IMR-90 (cell line): ENCODE data around the gene ATP5PB. TPM values are rescaled to one million over a fixed set of nuclear protein-coding genes. Genes with fewer than 3 reads are reported as not detected.

Experiments used
- ATAC-seq: fragments of 200-7000 bp; cut with Tn5 transposase; 2 replicates; pipeline ENCODE4 v1.9.1; 2020; ENCODE audit warnings: low read depth, mild to moderate bottlenecking, moderate library complexity
- BruUV-seq: library from RNA; stranded (reverse); fragments of 400-500 nt; replicated peaks from 2 replicates; lab custom pipeline; 2021; lab: Mats Ljungman, UMichigan
- CTCF ChIA-PET: fragments of 300-600 bp; formaldehyde crosslinking; extraction: SDS; loops from one replicate; lab custom pipeline; 2021; ENCODE audit warnings: antibody characterized with exemption; lab: Yijun Ruan, JAX
- POLR2A ChIA-PET: fragments of 300-600 bp; sonication (Branson Sonifier 250); formaldehyde crosslinking; loops from one replicate; lab custom pipeline; 2022; ENCODE audit warnings: antibody characterized with exemption; ENCODE audit not compliant: unreplicated experiment; lab: Charles Lee
- DNase-seq: peaks from one replicate; pipeline ENCODE4 v3.0.0; 2013
- H2AFZ ChIP-seq: replicated peaks from 2 replicates; pipeline ENCODE3; 2013; ENCODE audit warnings: low read length, mild to moderate bottlenecking; ENCODE audit not compliant: poor library complexity
- H2AK5ac ChIP-seq: 2 replicates; pipeline ENCODE4 v1.6.1; 2013; ENCODE audit warnings: low read depth, low read length, inconsistent platforms
- H2AK9ac ChIP-seq: replicated peaks from 2 replicates; pipeline ENCODE3; 2013; ENCODE audit warnings: mild to moderate bottlenecking, low read depth, low read length, moderate library complexity; ENCODE audit not compliant: poor library complexity
- H2BK120ac ChIP-seq: 2 replicates; pipeline ENCODE4 v1.6.1; 2013; ENCODE audit warnings: low read depth, low read length, inconsistent platforms
- H2BK15ac ChIP-seq: 3 replicates; pipeline ENCODE4 v1.6.1; 2013; ENCODE audit warnings: low read depth, low read length, inconsistent platforms
- H2BK20ac ChIP-seq: 2 replicates; pipeline ENCODE4 v1.6.1; 2013; ENCODE audit warnings: low read depth, mild to moderate bottlenecking, inconsistent platforms, low read length, moderate library complexity
- H2BK5ac ChIP-seq: 2 replicates; pipeline ENCODE4 v1.6.1; 2013; ENCODE audit warnings: mild to moderate bottlenecking, low read depth, low read length, inconsistent platforms; ENCODE audit not compliant: poor library complexity, severe bottlenecking
- H3K14ac ChIP-seq: replicated peaks from 2 replicates; pipeline ENCODE4 v1.6.1; 2013; ENCODE audit warnings: low read depth, low read length, inconsistent platforms
- H3K18ac ChIP-seq: 2 replicates; pipeline ENCODE4 v1.6.1; 2013; ENCODE audit warnings: low read depth, low read length, control low read depth
- H3K23ac ChIP-seq: 2 replicates; pipeline ENCODE4 v1.6.1; 2013; ENCODE audit warnings: low read depth, low read length, inconsistent platforms
- H3K27ac ChIP-seq: 2 replicates; pipeline ENCODE4 v1.5.1; 2013; ENCODE audit warnings: mild to moderate bottlenecking, control low read depth, low read length; ENCODE audit not compliant: insufficient read depth
- H3K27me3 ChIP-seq: 2 replicates; pipeline ENCODE4 v1.6.1; 2013; ENCODE audit warnings: low read length; ENCODE audit not compliant: control insufficient read depth, insufficient read depth
- H3K36me3 ChIP-seq: 2 replicates; pipeline ENCODE4 v1.6.1; 2013; ENCODE audit warnings: low read length, mixed read lengths; ENCODE audit not compliant: control insufficient read depth, insufficient read depth
- H3K4ac ChIP-seq: 2 replicates; pipeline ENCODE4 v1.6.1; 2013; ENCODE audit warnings: low read depth, low read length, inconsistent platforms
- H3K4me1 ChIP-seq: 2 replicates; pipeline ENCODE4 v1.6.1; 2013; ENCODE audit warnings: low read length, mixed read lengths; ENCODE audit not compliant: control insufficient read depth, insufficient read depth
- H3K4me2 ChIP-seq: 2 replicates; pipeline ENCODE4 v1.6.1; 2013; ENCODE audit warnings: low read depth, mild to moderate bottlenecking, control low read depth, low read length, moderate library complexity
- H3K4me3 ChIP-seq: 2 replicates; pipeline ENCODE4 v1.5.1; 2013; ENCODE audit warnings: low read depth, mild to moderate bottlenecking, control low read depth, low read length, moderate library complexity; ENCODE audit not compliant: insufficient read depth
- H3K56ac ChIP-seq: 2 replicates; pipeline ENCODE4 v1.6.1; 2013; ENCODE audit warnings: low read length, inconsistent platforms; ENCODE audit not compliant: insufficient read depth; ENCODE audit errors: extremely low read depth
- H3K79me1 ChIP-seq, 2 experiments: 2 replicates each; pipeline ENCODE4 v1.6.1; 2013; ENCODE audit warnings: low read length in 2 of 2, inconsistent platforms in 1 of 2, low read depth in 1 of 2
- H3K9ac ChIP-seq: 2 replicates; pipeline ENCODE4 v1.6.1; 2013; ENCODE audit warnings: low read depth, low read length, control low read depth
- H3K9me1 ChIP-seq: 2 replicates; pipeline ENCODE4 v1.6.1; 2013; ENCODE audit warnings: low read length, inconsistent platforms; ENCODE audit not compliant: insufficient read depth
- H3K9me3 ChIP-seq: 2 replicates; pipeline ENCODE4 v1.6.1; 2013; ENCODE audit warnings: low read length; ENCODE audit not compliant: control insufficient read depth, insufficient read depth
- H4K20me1 ChIP-seq: 2 replicates; pipeline ENCODE4 v1.6.1; 2013; ENCODE audit warnings: low read length, inconsistent platforms; ENCODE audit not compliant: insufficient read depth
- H4K5ac ChIP-seq: 2 replicates; pipeline ENCODE4 v1.6.1; 2013; ENCODE audit warnings: mild to moderate bottlenecking, low read depth, low read length, control low read depth
- H4K8ac ChIP-seq, 2 experiments: 2 replicates each; pipeline ENCODE4 v1.6.1; 2013; ENCODE audit warnings: low read depth in 2 of 2, low read length in 2 of 2, control low read depth in 1 of 2, inconsistent platforms in 1 of 2
- H4K91ac ChIP-seq: 2 replicates; pipeline ENCODE4 v1.6.1; 2013; ENCODE audit warnings: low read depth, low read length, inconsistent platforms; ENCODE audit not compliant: insufficient read depth
- BHLHE40 ChIP-seq: fragments of 150-350 bp; IDR thresholded peaks from 2 replicates; pipeline ENCODE4 v1.6.1; 2016; ENCODE audit warnings: mild to moderate bottlenecking, low read depth, low read length
- MAFK ChIP-seq: IDR thresholded peaks from 2 replicates; pipeline ENCODE4 v1.6.1; 2012; ENCODE audit warnings: low read depth, low read length, improper control_type of control experiment
- MAZ ChIP-seq: IDR thresholded peaks from 2 replicates; pipeline ENCODE4 v1.6.1; 2012; ENCODE audit warnings: low read depth, mild to moderate bottlenecking, low read length, improper control_type of control experiment, moderate library complexity, borderline replicate concordance
- RFX5 ChIP-seq: IDR thresholded peaks from 2 replicates; pipeline ENCODE4 v1.8.0; 2012; ENCODE audit warnings: low read depth, mild to moderate bottlenecking, low read length, moderate library complexity
- SMC3 ChIP-seq: fragments of 150-350 bp; IDR thresholded peaks from 2 replicates; pipeline ENCODE4 v1.6.1; 2016; ENCODE audit warnings: low read depth, mild to moderate bottlenecking, antibody characterized with exemption, low read length, moderate library complexity
- WGBS, 2 experiments: methylation state at CpG; one replicate each; pipeline versions ENCODE4 v1.1.5 to v1.1.7; 2013; ENCODE audit warnings: missing lambda C conversion rate in 2 of 2; ENCODE audit not compliant: insufficient read length in 1 of 2; ENCODE audit errors: extremely low coverage in 2 of 2; 5-methylcytosine and 5-hydroxymethylcytosine counted together
- dilution Hi-C: fragments of 300-500 bp; cut with HindIII; formaldehyde crosslinking; loops from one replicate; pipeline ENCODE4 v1.14.3; 2018; ENCODE audit warnings: low sequenced_read_pairs; ENCODE audit not compliant: unreplicated experiment
- in situ Hi-C: fragments of 300-500 bp; cut with MboI; formaldehyde crosslinking; loops from 3 replicates; pipeline ENCODE4 v1.14.3; 2019; ENCODE audit warnings: low sequenced_read_pairs, inconsistent platforms, mixed read lengths
- intact Hi-C: fragments of 100-400 bp; cut with micrococcal nuclease; formaldehyde crosslinking; loops from 2 replicates; pipeline ENCODE4 v1.10.0; 2022
- polyA plus RNA-seq, 3 experiments: library from polyadenylated mRNA; depleted of rRNA; stranded (reverse); fragments of >200 nt; gene quantifications; 2 replicates each; pipeline ENCODE4 v1.2.3, GENCODE V29; 2012; ENCODE audit warnings: low replicate concordance in 1 of 3
- total RNA-seq: library from RNA; depleted of rRNA; stranded (reverse); fragments of >200 nt; gene quantifications from 2 replicates; pipeline ENCODE4 v1.2.3, GENCODE V29; 2012
- TF ChIP-seq, protein P1 (sequence below): fragments of 150-350 bp; IDR thresholded peaks from 2 replicates; pipeline ENCODE4 v1.6.1; 2017; ENCODE audit warnings: mild to moderate bottlenecking, antibody characterized with exemption, low read length, low read depth

The ATP5PB gene
- total and polyA plus RNA-seq, 2 of the 4 experiments (the other 2 are of a cell fraction), result 234 to 301 TPM

DNA sequence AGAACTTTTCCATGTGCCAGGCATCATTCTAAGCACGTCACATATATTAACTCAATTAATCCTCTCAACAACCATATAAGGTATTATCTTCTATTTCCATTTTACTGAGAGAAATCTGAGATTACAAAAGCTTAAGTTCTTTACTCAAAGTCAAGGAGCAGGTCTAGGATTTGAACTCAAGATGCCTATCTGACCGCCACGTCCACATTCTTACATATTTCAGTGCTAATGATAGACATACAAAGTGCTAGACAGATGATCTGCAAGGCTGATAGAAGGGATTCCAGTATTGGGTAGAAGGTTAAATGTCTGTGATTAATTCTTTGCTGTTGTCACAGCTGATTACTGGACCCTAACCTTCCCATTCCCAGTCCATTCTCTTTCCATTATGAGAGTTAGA, 4.4 kb downstream of the ATP5PB start:
- Histone ChIP-seq H3K18ac (no peak overlapping the region), H2AFZ (no peak overlapping the region), H4K8ac (no peak overlapping the region), H3K56ac (no peak overlapping the region), H3K9me3 (no peaks in the 10 kb centered on the region), H3K36me3 (peaks cover 18% of the 10 kb centered on the region), H2BK15ac (no peak overlapping the region), H3K4me2 (no peak overlapping the region), H2AK9ac (no peak overlapping the region), H4K5ac (no peak overlapping the region), H3K27me3 (no peaks in the 10 kb centered on the region), H4K20me1 (0 out of 2 replicates have a peak, but pooled peaks cover 6% of the 10 kb centered on the region), H3K4me3 (no peak overlapping the region), H4K91ac (no peak overlapping the region), H2BK5ac (no peak overlapping the region), H3K9ac (no peak overlapping the region), H2AK5ac (no peak overlapping the region), H3K14ac (no peak overlapping the region), H3K27ac (no peak overlapping the region), H3K4me1 (peaks cover 5% of the 10 kb centered on the region), H2BK20ac (no peak overlapping the region), H2BK120ac (no peak overlapping the region), H3K4ac (no peak overlapping the region), H3K9me1 (no peaks in the 10 kb centered on the region), H3K79me1 (peaks cover 41 to 57% of the 10 kb centered on the region in 2 experiments), H3K23ac (no peak overlapping the region)
- dilution Hi-C loops (loop anchor here (25.0 kb wide), 1 partner anchor 309 kb away; the partner anchor contains the start of gene DDX20), intact Hi-C loops (no loop called here), in situ Hi-C loops (no loop called here)
- POLR2A ChIA-PET, result no interaction called here
- TF ChIP-seq SMC3 (no peak), MAFK (no peak), BHLHE40 (no peak), MAZ (no peak), RFX5 (no peak)
- TF ChIP-seq, protein P1, sequence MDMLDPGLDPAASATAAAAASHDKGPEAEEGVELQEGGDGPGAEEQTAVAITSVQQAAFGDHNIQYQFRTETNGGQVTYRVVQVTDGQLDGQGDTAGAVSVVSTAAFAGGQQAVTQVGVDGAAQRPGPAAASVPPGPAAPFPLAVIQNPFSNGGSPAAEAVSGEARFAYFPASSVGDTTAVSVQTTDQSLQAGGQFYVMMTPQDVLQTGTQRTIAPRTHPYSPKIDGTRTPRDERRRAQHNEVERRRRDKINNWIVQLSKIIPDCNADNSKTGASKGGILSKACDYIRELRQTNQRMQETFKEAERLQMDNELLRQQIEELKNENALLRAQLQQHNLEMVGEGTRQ, result no peak
- ATAC-seq (no peak), DNase-seq (no peak)
- BruUV-seq, result no TSS peak
- no CpG with 5 or more reads among the region's 3 CpGs for WGBS, 2 experiments
- CTCF ChIA-PET, result interaction anchor here (0.6 kb wide), 1 partner anchor 213 kb away, joined by 5 read pairs; no protein-coding TSS in a partner anchor
